GM19238 (cell line): Measurements from ENCODE around the gene CENPT.
A peak's percentile ranks its signal among the peaks of the same experiment; 100 is the strongest.
"Not testable (repeated sequence)": the region's sequence is repeated elsewhere in the genome, so short reads cannot be mapped to it uniquely, and the experiment has no call there.

Source experiments
- DNase-seq: peaks from one replicate; pipeline ENCODE4 v3.0.0; 2011; ENCODE audit warnings: low spot score; ENCODE audit not compliant: insufficient read length

Gene CENPT

GRCh38 chr16:67848118-67848517 is 625 bp upstream of the CENPT start:
- no peak for DNase-seq

- peak; percentile 92 for DNase-seq
These were observed 1.0 kb downstream of the CENPT start, which contains the start of gene NUTF2 for GRCh38 chr16:67846320-67847063. Gene NUTF2, plus strand, starts transcription at chr16:67846933. Its CDS starts 18,198 bp downstream, at chr16:67865131.

- DNase-seq: no peak
These were observed 1.5 kb downstream of the CENPT start for GRCh38 chr16:67846063-67846319.

GRCh38 chr16:67845291-67846062 is 2.0 kb downstream of the CENPT start:
- no peak for DNase-seq

GRCh38 chr16:67844497-67844896 is 3.0 kb downstream of the CENPT start:
- no peak for DNase-seq

GRCh38 chr16:67843343-67843765 is 4.1 kb downstream of the CENPT start:
- DNase-seq: no peak

GRCh38 chr16:67842509-67843342 is 4.8 kb downstream of the CENPT start:
- peak; percentile 46 for DNase-seq

GRCh38 chr16:67841816-67842508 is 5.5 kb downstream of the CENPT start, which contains the start of gene THAP11:
Gene THAP11, plus strand, starts transcription at chr16:67842320. Its CDS starts 235 bp downstream, at chr16:67842555.
- DNase-seq: peak; percentile 90

GRCh38 chr16:67841198-67841815 is 6.2 kb downstream of the CENPT start:
- DNase-seq: no peak

- no peak for DNase-seq
These were observed 9.7 kb downstream of the CENPT start for GRCh38 chr16:67837811-67838210.

- not testable (repeated sequence) for DNase-seq
These were observed 10.3 kb downstream of the CENPT start for GRCh38 chr16:67837190-67837589.

GRCh38 chr16:67834242-67834614 is 13.3 kb downstream of the CENPT start:
- no peak for DNase-seq

- DNase-seq: peak; percentile 97
These were observed 13.9 kb downstream of the CENPT start for GRCh38 chr16:67833415-67834241.

- DNase-seq: no peak
These were observed 14.5 kb downstream of the CENPT start for GRCh38 chr16:67833030-67833414.

GRCh38 chr16:67828651-67829050 is 18.8 kb downstream of the CENPT start:
- DNase-seq: no peak

GRCh38 chr16:67825906-67826305 is 21.6 kb downstream of the CENPT start:
- DNase-seq: no peak

GRCh38 chr16:67825119-67825518 is 22.4 kb downstream of the CENPT start:
- no peak for DNase-seq

GRCh38 chr16:67822511-67822910 is 25.0 kb downstream of the CENPT start:
- no peak for DNase-seq

GRCh38 chr16:67820608-67821259 is 26.8 kb downstream of the CENPT start:
- no peak for DNase-seq
